GM13977 (cell line): ENCODE data around the gene DDX56.

ENCODE experiments used
- DNase-seq: peaks from one replicate; pipeline ENCODE4 v3.0.0; 2012; ENCODE audit warnings: low spot score
- in situ Hi-C: fragments of 300-500 bp; cut with MboI; formaldehyde crosslinking; loops from one replicate; pipeline ENCODE4 v1.12.0; 2022; ENCODE audit warnings: low sequenced_read_pairs, low pct_unique_long_range_greater_than_20kb, mixed read lengths, inconsistent platforms; ENCODE audit not compliant: unreplicated experiment
- TF ChIP-seq, protein P1 (sequence below): IDR thresholded peaks from 2 replicates; pipeline ENCODE4 v1.5.1; 2012; ENCODE audit warnings: mild to moderate bottlenecking, control low read depth; ENCODE audit not compliant: insufficient read depth; ENCODE audit errors: extremely low read depth, missing control alignments

DDX56 gene

DNA sequence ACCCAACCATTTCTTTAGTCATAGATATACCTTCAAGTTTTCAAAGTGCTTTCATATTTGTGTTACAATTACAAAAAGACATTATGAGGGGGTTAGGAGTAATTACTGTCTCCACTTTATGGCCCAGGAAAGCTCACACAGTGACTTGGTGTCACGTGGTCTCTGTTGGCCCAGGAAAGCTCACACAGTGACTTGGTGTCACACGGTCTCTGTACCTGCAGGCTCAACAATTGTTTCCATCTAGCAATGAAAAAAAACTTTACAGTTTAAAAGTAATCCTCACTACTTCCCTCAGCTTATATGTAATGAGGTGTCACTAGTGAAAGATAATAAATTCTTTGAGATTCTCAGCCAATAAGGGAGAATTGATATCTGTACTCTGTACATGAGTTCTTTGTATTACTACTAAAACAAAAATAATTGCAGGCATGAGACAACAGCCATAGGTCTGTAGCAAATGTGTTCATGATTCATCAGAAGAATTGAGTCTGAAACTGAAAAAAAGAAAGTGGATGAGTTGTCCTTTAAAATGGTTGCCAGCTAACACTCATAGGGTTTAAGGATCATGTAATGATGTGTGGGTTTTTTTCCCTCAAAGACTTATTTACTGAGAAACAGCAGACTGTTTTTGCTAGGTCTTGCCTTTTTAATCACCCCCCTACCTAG, 43.6 kb upstream of the DDX56 start:
- TF ChIP-seq, protein P1, sequence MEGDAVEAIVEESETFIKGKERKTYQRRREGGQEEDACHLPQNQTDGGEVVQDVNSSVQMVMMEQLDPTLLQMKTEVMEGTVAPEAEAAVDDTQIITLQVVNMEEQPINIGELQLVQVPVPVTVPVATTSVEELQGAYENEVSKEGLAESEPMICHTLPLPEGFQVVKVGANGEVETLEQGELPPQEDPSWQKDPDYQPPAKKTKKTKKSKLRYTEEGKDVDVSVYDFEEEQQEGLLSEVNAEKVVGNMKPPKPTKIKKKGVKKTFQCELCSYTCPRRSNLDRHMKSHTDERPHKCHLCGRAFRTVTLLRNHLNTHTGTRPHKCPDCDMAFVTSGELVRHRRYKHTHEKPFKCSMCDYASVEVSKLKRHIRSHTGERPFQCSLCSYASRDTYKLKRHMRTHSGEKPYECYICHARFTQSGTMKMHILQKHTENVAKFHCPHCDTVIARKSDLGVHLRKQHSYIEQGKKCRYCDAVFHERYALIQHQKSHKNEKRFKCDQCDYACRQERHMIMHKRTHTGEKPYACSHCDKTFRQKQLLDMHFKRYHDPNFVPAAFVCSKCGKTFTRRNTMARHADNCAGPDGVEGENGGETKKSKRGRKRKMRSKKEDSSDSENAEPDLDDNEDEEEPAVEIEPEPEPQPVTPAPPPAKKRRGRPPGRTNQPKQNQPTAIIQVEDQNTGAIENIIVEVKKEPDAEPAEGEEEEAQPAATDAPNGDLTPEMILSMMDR: no peak
- peak; percentile 48 for DNase-seq
- in situ Hi-C loops: no loop called here

DNA sequence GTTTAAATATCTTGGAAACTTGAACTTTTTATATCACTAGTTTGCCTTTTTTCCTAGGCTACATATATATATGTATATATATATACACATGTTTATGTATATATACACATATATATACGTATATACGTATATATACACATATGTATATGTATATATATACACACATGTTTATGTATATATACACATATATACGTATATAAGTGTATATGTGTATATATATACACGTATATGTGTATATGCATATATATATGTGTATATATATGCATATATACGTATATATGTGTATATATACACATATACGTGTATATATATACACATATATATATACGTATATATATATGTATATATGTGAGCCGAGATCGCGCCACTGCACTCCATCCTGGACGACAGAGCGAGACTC, 42.8 kb upstream of the DDX56 start:
- DNase-seq: no peak
- TF ChIP-seq, protein P1: no peak
- in situ Hi-C loops: no loop called here

DNA sequence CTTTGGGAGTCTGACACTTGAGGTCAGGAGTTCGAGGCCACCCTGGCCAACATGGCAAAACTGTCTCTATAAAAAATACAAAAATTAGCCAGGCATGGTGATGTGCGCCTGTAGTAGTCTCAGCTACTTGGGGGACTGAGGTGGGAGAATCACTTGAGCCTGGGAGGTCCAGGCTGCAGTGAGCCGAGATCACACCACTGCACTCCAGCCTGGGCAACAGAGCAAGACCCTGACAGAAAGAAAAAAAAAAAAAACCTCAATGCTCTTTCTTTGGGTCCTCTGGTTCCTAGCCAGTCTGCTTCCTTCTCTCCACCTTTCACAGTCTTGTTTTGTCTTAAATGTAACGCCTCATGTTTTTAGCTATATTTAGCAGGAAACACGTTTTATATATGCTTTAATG, 42.1 kb upstream of the DDX56 start:
- DNase-seq: no peak
- in situ Hi-C loops: no loop called here
- TF ChIP-seq, protein P1: no peak

DNA sequence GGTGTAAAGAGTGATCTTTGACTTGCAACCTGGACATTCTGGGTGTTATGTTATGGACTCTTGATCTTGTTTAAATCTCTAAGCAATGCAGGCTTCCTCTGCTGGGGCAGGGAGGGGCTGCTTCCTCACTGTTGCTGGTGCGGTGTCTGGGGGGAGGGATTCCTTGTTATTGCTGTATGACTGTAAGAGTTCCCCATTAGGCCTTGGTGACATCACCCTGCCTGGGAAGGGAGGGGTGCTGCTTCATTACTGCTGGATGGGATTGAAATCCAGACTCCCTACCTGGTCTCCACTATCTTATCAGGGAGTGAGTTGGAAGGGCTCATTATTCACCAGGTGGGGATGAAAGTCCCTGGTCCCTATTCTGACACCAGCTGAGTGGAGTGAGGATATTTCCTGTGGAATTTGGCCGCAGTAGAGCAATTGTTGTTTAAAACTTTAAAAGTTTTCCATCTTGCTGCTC, 41.5 kb upstream of the DDX56 start:
- in situ Hi-C loops: no loop called here
- no peak for DNase-seq
- TF ChIP-seq, protein P1: no peak

DNA sequence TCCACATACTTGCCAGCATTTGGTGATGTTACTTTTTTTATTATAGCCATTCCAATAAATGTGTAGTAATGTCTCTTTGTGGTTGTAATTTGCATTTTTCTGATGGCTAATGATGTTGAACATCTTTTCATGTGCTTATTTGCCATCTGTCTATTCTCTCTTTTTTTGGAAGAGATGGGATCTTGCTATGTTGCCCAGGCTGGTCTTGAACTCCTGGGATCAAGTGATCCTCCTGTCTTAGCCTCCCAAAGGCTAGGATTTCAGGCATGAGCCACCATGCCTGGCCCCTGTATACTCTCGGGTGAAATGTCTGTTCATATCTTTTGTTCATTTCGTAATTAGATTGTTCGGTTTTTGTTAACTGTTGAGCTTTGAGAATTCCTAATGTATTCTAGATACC, 36.1 kb upstream of the DDX56 start:
- in situ Hi-C loops: no loop called here
- TF ChIP-seq, protein P1: no peak
- DNase-seq: no peak

DNA sequence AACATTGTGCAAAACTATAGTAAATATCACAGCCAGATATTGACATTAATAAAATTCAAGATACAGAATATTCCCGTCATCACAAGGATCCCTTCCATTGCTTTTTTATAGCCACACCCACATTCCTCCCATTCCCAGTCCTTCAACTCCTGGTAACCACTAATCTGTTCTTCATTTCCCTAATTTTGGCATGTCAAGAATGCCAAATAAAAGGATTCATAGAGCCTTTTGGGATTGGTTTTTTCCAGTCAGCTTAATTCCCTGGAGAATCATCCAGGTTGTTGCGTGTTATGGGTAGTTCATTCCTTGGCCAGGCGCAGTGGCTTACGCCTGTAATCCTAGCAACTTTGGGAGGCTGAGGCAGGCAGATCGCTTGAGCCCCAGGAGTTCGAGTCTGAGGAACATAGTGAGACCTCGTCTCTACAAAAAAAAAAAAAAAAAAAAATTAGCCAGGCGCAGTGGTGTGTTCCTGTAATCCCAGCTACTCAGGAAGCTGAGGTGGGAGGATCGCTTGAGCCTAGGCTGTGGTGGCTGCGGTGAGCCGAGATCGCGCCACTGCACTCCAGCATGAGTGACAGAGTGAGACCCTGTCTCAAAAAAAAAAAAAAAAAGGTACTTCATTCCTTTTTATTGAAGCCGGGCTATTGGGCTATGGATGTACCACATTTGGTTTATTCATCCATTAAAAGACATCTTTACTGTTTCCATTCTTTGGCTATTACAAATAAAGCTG, 35.4 kb upstream of the DDX56 start:
- in situ Hi-C loops: no loop called here
- no peak for DNase-seq
- TF ChIP-seq, protein P1: no peak
